ENCODE measurements around the gene GLRX3. TPM values are rescaled to one million over a fixed set of nuclear protein-coding genes. Genes with fewer than 3 reads are reported as not detected.

GLRX3 gene
- total RNA-seq, 1 experiment from 2014 or later, result 79.8 TPM

DNA sequence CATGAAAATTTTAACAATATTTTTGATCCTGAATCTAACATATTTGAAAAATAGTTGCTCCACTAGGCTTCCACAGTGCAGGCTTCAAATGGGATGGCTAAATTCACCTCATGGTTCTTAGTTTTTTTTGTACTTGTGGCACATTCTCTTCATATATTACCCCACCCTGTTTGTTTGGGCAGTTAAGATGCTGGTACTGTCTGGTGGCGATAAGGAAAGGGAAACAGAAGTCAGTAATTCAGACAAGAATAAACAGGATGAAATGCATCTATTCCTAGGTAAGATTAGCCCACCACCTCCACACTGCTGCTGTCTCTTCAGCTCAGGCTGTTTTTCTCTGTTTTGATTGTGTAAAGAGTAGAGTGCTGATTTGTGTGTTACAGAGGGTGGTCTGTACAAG is 44.2 kb downstream of the GLRX3 start:
- Mint-ChIP-seq H3K4me3 (ENCODE audit: low read depth, unreplicated experiment) (no peak overlapping the region), H3K4me1 (ENCODE audit: low read depth, unreplicated experiment) (no peaks in the 10 kb centered on the region), H3K36me3 (ENCODE audit: insufficient read depth, unreplicated experiment) (peaks cover 16% of the 10 kb centered on the region), H3K27me3 (ENCODE audit: unreplicated experiment) (no peaks in the 10 kb centered on the region), H3K27ac (ENCODE audit: unreplicated experiment) (no peak overlapping the region), H3K9me3 (ENCODE audit: low read depth, unreplicated experiment) (no peaks in the 10 kb centered on the region)
- intact Hi-C loops (cut with micrococcal nuclease; ENCODE audit: unreplicated experiment), result no loop called here
- BruUV-seq (replicated peaks), result no TSS peak
- TF ChIP-seq, protein P1, sequence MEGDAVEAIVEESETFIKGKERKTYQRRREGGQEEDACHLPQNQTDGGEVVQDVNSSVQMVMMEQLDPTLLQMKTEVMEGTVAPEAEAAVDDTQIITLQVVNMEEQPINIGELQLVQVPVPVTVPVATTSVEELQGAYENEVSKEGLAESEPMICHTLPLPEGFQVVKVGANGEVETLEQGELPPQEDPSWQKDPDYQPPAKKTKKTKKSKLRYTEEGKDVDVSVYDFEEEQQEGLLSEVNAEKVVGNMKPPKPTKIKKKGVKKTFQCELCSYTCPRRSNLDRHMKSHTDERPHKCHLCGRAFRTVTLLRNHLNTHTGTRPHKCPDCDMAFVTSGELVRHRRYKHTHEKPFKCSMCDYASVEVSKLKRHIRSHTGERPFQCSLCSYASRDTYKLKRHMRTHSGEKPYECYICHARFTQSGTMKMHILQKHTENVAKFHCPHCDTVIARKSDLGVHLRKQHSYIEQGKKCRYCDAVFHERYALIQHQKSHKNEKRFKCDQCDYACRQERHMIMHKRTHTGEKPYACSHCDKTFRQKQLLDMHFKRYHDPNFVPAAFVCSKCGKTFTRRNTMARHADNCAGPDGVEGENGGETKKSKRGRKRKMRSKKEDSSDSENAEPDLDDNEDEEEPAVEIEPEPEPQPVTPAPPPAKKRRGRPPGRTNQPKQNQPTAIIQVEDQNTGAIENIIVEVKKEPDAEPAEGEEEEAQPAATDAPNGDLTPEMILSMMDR (IDR thresholded peaks at IDR 0.05; ENCODE audit: unreplicated experiment), result no peak
- CTCF ChIA-PET, result no interaction called here
- no peak for DNase-seq

DNA sequence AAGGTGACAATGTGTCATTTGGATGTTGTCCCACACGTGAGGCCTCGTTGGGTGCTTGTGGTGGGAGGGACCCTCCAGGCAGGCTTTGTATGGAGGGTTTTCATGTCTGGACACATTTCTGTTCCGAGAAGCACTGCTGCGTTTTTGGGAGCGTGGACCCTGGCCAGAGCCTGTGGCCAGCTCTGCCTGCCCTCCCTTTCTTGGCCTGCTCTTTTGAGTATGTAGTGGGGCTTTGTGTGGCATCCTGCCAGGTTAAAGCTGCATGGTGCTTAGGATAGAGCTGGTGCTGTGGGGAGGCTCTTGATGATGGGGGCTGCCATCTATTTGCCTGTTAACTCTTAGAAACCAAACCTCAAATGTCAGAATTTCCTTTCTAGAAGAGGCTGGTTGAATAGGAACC is 45.7 kb downstream of the GLRX3 start:
- BruUV-seq (replicated peaks), result no TSS peak
- CTCF ChIA-PET, result no interaction called here
- intact Hi-C loops (cut with micrococcal nuclease; ENCODE audit: unreplicated experiment), result no loop called here

DNA sequence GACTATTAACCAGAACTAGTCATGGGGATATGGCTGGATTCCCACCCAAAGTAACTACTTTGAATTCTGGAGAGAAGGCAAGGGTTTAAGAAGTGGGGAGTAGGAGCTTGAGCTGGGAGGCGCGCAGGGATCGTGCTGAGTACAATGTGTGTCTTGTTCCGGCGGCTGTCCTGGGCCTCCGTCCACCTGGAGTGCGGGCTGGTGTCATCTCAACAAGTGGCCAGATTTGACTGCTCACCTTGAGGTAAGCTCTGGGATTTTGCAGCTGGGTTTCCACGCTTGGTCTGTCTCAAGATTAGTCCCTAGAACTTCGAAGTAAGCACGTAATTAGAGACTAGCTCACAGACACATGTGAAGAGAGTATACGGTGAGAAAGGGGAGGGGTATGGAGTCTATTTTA is 49.4 kb downstream of the GLRX3 start:
- no TSS peak for BruUV-seq (replicated peaks)
- Mint-ChIP-seq H3K9me3 (ENCODE audit: low read depth, unreplicated experiment) (no peaks in the 10 kb centered on the region), H3K4me3 (ENCODE audit: low read depth, unreplicated experiment) (no peak overlapping the region), H3K36me3 (ENCODE audit: insufficient read depth, unreplicated experiment) (peaks cover 20% of the 10 kb centered on the region), H3K4me1 (ENCODE audit: low read depth, unreplicated experiment) (no peaks in the 10 kb centered on the region), H3K27me3 (ENCODE audit: unreplicated experiment) (no peaks in the 10 kb centered on the region), H3K27ac (ENCODE audit: unreplicated experiment) (no peak overlapping the region)
- no peak for DNase-seq
- TF ChIP-seq, protein P1 (IDR thresholded peaks at IDR 0.05; ENCODE audit: unreplicated experiment), result no peak
- CTCF ChIA-PET, result no interaction called here
- intact Hi-C loops (cut with micrococcal nuclease; ENCODE audit: unreplicated experiment), result no loop called here

More for the DNA sequence above, 45.7 kb downstream of the GLRX3 start:
- H3K4me1 Mint-ChIP-seq (ENCODE audit: low read depth, unreplicated experiment), result no peaks in the 10 kb centered on the region
- DNase-seq, result no peak
- H3K36me3 Mint-ChIP-seq (ENCODE audit: insufficient read depth, unreplicated experiment), result peaks cover 16% of the 10 kb centered on the region
- H3K27ac Mint-ChIP-seq (ENCODE audit: unreplicated experiment), result no peak overlapping the region
- H3K4me3 Mint-ChIP-seq (ENCODE audit: low read depth, unreplicated experiment), result no peak overlapping the region
- no peaks in the 10 kb centered on the region for H3K27me3 Mint-ChIP-seq (ENCODE audit: unreplicated experiment)
- H3K9me3 Mint-ChIP-seq (ENCODE audit: low read depth, unreplicated experiment), result no peaks in the 10 kb centered on the region
- TF ChIP-seq, protein P1 (IDR thresholded peaks at IDR 0.05; ENCODE audit: unreplicated experiment), result no peak

DNA sequence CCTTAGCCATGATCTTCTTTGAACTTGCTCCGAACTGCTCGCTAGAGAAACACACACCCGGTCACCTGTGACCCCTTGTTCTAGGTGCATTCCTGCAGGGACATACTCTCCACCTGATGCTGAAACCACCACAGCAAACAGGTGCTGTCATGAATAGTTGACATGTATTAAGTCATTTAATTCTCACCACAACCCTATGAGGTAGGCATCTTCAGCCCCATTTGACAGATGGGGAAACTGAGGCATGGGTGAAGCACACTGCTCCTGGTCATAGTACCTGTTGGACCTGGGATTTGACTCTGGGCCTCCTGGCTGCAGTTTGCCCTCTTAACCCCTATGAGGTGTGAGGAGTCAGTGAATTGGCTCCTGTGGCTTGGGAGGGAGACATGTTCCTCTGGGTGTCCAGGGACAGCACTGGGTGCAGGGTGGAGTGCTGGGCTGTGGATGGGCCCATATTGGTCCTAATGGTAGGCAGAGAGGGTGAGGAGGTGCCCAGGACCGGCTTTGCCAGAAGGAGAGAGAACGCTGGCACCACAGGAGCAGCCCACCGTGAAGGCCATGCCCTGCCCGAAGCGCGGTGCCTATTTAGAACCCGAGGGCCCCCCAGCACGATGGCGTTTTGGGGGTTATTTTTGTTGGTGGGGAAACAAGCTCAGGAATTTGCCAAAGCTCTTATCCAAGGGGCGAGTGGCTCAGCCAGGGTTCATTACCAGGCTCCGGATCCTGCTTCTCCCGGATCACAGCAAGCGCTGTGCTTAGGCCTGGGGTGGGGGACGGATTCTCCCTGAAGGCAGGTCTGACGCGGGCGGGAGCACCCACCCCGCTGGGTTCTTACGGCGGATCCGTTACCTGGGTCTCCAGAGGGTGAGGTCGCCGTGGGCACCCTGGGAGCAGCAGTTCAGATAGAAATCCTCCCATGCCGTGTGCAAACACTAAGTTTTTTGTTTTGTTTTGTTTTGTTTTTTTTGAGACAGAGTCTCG is 52.3 kb downstream of the GLRX3 start:
- Mint-ChIP-seq H3K36me3 (ENCODE audit: insufficient read depth, unreplicated experiment) (peaks cover 27% of the 10 kb centered on the region), H3K4me1 (ENCODE audit: low read depth, unreplicated experiment) (no peaks in the 10 kb centered on the region), H3K27ac (ENCODE audit: unreplicated experiment) (no peak overlapping the region), H3K27me3 (ENCODE audit: unreplicated experiment) (no peaks in the 10 kb centered on the region), H3K4me3 (ENCODE audit: low read depth, unreplicated experiment) (no peak overlapping the region), H3K9me3 (ENCODE audit: low read depth, unreplicated experiment) (no peaks in the 10 kb centered on the region)
- CTCF ChIA-PET, result no interaction called here
- TF ChIP-seq, protein P1 (IDR thresholded peaks at IDR 0.05; ENCODE audit: unreplicated experiment), result no peak
- BruUV-seq (replicated peaks), result no TSS peak
- DNase-seq, result no peak
- intact Hi-C loops (cut with micrococcal nuclease; ENCODE audit: unreplicated experiment), result no loop called here

All from Calu3 (cell line).